Retina (tissue), 1 donor: ENCODE results near the gene GRK5.

Experiments used
- DNase-seq: peaks from one replicate; pipeline ENCODE4 v3.0.0-alpha.2; 2016

GRK5 gene

GRCh38 chr10:119199231-119199992, 8.0 kb upstream of the GRK5 start:
- peak; percentile 68 for DNase-seq

GRCh38 chr10:119201233-119201632, 6.1 kb upstream of the GRK5 start:
- no peak for DNase-seq

DNA sequence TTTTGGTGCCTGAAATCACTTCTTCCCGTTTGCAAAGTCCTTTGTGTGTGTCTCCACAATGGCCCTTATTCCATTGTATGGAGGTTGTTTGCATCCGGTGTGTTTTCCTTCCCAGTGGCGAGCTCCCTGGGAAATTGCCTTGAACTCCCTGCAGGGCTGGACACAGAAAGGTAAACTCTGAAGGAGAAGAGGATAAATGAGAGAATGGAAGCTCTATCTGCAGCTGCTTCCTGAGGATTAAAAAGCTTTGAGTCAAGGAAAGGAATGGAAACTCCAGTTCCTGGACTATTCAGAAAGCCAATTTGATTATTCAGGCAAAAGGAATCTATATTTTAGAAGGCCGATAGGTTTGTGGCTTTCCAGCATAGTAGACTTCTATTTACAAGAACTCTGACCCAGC, 4.4 kb upstream of the GRK5 start:
- DNase-seq = no peak

DNA sequence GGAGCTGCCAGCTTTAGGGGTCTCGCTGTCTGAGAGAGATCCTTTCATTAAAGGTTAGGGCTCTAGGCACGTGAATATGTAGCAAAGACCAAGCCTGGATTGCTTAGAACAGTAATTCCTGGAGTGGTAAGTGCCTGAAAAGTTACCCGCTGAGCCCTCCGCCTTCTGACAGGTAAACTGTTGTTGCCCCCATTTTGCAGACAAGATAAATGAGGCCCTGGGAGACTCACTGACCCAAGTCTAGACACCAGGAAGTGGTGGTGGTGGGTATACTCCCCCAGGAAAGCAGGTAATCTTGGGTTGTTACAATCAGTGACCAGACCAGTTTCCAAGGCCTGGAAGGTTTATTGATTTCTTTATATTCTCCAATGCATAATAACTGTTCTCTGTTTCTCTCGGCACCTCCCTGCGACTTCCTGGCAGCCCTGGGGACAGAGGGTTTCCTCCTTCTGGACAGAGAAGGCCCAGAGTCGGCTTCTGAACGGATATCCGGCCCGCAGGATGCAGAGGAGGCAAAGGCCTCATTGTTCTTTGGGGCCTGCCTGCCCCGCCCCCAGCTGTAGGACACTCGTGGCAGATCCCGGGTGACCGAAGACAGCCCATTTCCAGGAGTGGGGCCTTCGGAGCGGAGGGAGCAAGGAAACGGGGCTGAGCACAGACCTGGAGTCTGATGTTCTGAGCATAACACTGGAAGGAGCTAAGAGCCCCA, 1.3 kb upstream of the GRK5 start:
- no peak for DNase-seq

DNA sequence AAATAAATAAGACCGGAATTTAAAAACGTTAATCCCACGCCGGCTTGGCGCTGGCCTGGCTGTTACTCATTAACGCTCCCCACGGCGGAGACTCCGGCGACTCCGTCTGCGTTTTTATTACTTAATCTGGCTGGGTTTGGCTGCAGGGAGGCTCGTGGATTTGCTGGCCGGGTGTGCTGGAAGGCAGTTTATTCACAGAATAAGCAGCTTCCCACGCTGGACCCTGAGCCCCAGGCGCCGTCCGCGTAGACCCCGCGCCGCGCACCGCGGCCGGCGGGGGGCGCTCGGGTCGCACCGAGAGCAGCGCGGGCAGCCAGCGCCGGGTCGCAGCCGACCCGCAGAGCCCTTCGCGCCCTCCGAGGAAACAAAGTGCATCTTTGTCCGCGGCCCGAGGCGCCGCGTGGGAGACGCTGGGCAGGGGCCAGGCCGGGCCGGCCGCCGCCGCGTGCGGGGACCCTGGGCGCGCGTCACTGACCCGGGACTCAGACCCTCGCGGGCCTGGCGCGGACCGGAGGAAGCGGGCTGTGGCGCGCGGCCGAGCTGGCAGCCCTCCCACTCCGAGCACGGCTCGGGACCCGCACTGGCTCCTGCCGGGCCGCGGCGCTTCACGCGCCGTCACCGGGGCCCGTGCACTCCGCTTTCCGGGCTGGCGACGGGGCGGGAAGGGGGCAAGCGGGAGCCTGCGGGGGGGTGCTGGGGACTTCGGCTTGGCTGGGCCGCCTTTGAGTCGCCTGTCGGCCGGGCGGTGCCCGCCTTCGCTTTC, 587 bp upstream of the GRK5 start:
- DNase-seq = peak; percentile 90

GRCh38 chr10:119207713-119208552, 562 bp downstream of the GRK5 start:
- DNase-seq = peak; percentile 92

DNA sequence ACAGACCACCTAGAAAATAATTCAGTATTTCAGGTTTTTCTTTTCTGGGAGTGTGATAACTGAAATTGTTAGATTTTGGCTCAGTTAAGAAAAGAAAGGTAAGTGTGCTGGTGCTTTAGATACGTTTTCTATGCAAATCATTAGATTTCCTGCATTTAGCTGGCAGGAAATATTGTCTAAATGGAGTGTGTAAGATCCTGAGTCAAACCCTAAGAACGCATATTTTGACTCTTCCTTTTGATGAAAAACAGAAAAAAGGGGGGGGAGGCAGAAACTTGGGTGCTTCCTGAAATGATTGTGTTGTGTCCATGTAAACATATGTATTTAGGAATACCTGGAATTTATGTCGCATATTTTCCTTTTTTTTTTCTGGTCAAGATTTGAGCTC, 1.2 kb downstream of the GRK5 start:
- DNase-seq = no peak

DNA sequence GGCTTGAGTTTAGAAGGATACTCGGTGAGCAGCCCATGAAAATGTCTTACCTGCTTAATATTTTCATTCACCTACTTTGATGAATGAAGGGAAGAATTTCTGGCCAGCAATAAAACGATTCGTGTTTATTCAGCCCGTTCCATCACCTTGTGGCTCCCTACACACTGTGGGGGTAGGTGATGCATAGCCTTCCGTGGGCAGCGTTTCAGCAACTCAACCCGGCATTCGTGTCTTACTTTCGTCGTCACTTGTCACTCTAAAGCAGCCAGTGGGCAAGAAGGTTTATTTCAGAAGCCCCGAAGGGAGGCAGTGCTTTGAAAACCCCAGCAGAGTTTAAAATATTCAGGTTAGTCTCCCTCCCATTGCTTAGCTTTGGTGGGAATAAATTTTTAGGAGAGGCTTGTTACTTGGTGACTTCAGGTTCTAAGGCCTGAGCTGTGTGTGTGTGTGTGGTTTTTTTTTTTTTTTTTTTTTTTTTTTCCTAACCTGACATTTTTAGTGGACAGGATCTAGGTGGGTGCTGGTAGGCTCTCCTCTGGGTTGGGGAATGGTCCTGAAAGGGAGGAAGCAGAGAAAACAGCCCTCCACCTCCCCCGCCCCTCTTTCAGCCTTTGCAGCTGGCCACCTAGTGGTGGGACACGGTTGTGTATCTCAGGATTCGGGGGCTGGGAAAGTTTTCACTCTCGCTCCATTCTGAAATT, 1.8 kb downstream of the GRK5 start:
- peak; percentile 75 for DNase-seq

DNA sequence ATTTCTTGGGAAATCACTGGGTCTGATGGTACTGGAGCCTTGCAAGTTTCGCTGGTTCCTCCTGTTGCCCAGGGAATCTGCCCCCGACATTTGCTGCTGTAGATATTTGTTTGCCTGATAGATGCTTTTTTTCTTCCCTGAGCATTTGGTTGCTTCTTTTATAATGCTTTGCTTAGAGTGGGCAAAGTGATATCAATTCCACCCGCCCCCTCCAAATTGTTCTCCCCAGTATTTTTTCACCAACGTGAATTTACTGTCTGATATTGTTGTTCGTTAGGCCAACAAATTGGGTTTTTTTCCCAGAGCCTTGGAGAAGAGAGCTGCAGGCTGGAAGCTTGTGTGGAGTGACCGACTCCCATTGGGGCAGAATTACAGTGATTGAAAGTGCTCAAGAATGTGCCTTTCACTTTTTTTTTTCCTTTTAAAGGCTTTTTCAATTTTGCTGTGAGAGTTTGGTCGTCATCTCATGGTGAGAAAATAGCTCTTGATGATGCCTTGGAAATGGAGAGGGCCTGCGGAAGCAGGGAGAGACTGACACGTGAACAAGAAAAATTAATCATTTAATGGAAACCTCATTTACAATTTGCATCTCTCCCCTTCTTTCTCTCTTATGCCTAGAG, 2.5 kb downstream of the GRK5 start:
- DNase-seq = no peak

DNA sequence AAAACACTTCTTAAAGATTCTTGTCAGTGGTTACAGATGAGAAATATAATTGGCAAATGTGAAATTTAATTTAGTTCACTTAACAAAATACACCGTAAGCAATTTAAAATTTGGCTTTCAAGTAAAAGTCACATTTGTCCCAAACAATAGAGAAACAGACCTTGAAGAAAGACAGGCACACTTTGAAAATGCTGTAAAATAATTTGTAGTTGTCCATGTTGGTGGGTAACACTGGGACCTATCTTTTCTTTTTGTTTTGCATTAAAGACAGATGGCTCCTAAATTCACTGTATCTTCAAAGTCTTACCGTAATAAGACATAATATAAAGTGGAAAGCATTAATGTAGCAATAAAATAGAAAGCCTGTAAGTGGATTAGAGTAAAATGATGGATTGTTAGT, 3.3 kb downstream of the GRK5 start:
- no peak for DNase-seq

GRCh38 chr10:119211176-119211575, 3.8 kb downstream of the GRK5 start:
- no peak for DNase-seq

DNA sequence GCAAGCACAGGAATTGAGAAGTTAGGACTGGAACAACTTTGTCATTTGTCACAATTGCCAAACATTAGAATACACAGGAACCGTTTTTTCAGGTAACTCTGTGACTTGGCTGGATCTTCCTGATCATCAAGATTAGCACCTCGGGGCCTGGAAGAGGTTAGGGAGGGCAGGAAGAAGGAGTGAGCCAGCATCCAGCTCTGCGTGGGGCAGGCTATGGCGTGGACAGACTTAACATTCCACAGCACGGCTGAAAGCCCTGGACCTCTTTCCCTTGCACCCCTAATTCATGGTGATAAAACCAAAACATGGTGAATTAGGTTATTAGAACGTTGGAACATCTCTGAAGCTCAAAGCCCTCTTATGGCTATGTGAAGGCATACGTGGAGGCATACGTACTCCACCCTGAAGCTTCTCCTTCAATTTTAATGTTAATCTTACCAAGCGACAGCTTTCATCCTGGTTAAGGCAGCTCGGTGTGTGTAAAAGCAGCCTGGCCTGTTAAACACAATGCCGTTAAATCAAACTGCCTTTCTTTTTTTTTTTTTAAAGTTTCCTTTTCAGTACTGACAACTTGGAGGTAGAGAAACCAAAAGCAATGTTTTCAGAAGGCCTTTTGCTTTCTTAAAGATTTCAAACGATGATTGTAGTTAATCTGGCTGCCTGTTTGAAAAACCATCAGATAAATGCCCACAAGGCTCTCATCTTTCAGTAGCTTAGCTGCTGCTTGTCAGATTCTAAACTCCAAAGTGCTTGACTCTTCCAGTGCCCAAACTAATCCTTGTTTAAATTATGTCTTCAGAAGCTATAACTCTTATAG, 4.5 kb downstream of the GRK5 start:
- no peak for DNase-seq

DNA sequence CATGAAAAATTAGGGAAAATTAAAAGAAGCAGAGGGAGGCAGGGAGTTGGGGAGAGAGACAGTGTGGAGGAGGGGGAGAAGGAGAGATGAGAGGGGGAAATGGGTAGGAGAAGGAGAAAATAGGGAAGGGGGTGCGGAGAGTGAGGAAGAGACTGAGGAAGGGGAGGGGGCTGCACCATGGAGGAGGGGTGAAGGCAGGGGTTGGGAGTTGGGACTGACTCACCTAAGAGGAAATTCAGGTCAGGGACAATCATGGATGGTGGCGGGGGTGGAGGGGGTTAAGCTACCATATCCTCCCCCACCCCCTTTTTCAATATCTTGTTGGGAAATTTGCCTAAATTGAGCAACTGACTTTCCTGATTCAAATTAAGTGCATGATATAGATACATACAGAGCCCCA, 8.0 kb downstream of the GRK5 start:
- DNase-seq = no peak

- no peak for DNase-seq
These were observed 8.8 kb downstream of the GRK5 start for GRCh38 chr10:119216127-119216526.

DNA sequence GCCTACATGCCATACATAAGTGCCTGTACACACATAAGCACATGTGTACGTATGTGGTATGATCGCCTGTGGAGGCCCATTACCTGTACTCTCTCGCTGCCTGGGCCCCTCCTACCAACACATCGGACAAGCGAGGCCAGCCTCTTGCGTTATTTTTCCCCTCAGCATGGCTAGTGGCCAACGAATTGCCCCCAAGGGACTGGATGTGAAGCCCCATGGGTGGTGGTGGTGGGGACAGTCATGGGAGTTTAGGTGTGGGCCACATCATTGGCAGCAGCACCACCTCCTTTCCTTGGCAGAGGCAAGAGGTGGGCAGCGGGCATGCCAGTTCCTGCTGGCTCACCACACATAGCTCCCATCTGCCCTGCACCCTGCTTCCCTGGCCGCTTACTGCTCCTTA, 10.0 kb downstream of the GRK5 start:
- DNase-seq = no peak

GRCh38 chr10:119217991-119218490, 10.7 kb downstream of the GRK5 start:
- DNase-seq = no peak

DNA sequence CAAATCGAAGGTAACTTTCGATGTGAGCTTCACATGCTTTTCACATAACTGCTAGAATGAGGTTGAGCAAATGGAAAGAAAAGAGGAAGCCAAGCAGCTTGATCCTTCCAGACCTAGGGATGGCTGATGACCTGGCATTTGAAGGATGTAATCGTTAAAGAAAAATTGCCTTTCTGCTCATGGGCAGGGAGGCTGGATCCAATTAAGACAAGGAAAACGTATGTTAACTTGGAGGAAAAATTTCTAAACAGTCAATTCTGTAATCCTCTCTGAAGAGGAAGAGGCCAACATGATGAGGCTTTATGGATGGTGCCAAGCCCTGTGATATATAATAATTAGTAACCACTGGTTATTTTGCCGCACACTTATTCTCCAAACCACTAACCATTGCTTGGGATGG, 12.5 kb downstream of the GRK5 start:
- DNase-seq = no peak

GRCh38 chr10:119221201-119221600, 13.8 kb downstream of the GRK5 start:
- no peak for DNase-seq

- DNase-seq = no peak
These were observed 14.3 kb downstream of the GRK5 start for GRCh38 chr10:119221666-119222065.

- DNase-seq = peak; percentile 29
These were observed 15.2 kb downstream of the GRK5 start for GRCh38 chr10:119222537-119222936.

DNA sequence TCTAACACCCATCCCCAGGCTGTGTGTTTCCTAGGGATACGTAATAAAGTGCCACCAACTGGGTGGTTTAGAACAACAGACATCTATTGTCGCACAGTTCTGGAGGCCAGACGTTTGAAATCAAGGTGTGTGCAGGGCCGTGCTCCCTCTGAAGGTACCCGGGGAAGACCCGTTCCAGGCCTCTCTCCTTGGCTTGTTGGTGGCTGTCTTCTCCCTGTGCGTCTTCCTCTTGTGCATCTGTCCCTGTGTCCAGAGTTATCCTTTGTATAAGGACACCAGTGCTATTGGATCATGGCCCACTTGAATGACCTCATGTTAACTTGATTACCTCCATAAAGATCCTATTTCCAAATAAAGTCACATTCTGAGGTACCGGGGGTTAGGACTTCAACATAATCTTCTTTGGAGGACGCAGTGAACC, 15.6 kb downstream of the GRK5 start:
- DNase-seq = no peak
